Measurements from ENCODE around the gene ADPGK.

Gene ADPGK

GRCh38 chr15:72824781-72825180 lies 41.2 kb upstream of the ADPGK start:
- Histone ChIP-seq H2AFZ (ENCODE audit: low read depth, low read length) (no peak overlapping the region), H4K8ac (ENCODE audit: low read length) (no peak overlapping the region), H3K4me1 (ENCODE audit: control insufficient read depth, insufficient read depth, low read depth, low read length) (no peaks in the 10 kb centered on the region), H3K14ac (ENCODE audit: low read length in 2 of 2) (peak overlapping the region in 1 of 2 experiments; percentile 12), H3K9me3 (ENCODE audit: control insufficient read depth, low read length) (no peaks in the 10 kb centered on the region), H2AK5ac (ENCODE audit: low read length, severe bottlenecking) (no peak overlapping the region), H3K4ac (ENCODE audit: low read depth in 1 of 2, low read length in 2 of 2) (no peak overlapping the region), H2BK12ac (ENCODE audit: low read length in 2 of 2) (no peak overlapping the region), H4K91ac (ENCODE audit: low read length) (no peak overlapping the region), H3K4me2 (ENCODE audit: low read length, poor library complexity, severe bottlenecking) (no peak overlapping the region), H2BK5ac (ENCODE audit: low read depth, low read length, poor library complexity, severe bottlenecking) (no peak overlapping the region), H3K36me3 (ENCODE audit: control insufficient read depth in 1 of 2, insufficient read depth in 2 of 2, low read depth in 1 of 2, low read length in 2 of 2) (no peaks in the 10 kb centered on the region), H3K9ac (ENCODE audit: low read length) (no peak overlapping the region), H3K18ac (ENCODE audit: low read depth in 1 of 2, low read length in 2 of 2) (no peak overlapping the region), H2BK15ac (ENCODE audit: low read depth, poor library complexity, severe bottlenecking) (no peak overlapping the region), H3K27ac (ENCODE audit: low read length, poor library complexity, severe bottlenecking) (no peak overlapping the region), H3K27me3 (ENCODE audit: control insufficient read depth in 1 of 2, insufficient read depth in 1 of 2, low read length in 2 of 2) (peaks cover 5 to 65% of the 10 kb centered on the region in 2 experiments), H3K4me3 (ENCODE audit: insufficient read depth in 1 of 2, low read depth in 1 of 2, low read length in 2 of 2) (no peak overlapping the region), H3K23ac (ENCODE audit: low read length in 2 of 2) (no peak overlapping the region), H3K79me1 (replicated peaks; ENCODE audit: low read length, poor library complexity, severe bottlenecking) (no peaks in the 10 kb centered on the region), H2BK120ac (ENCODE audit: low read depth, low read length) (no peak overlapping the region)
- no peak for DNase-seq
- 91% methylated on average over 7 of the region's 7 CpGs for WGBS

GRCh38 chr15:72824112-72824511 lies 40.6 kb upstream of the ADPGK start:
- Histone ChIP-seq H3K9me3 (ENCODE audit: control insufficient read depth, low read length) (no peaks in the 10 kb centered on the region), H3K23ac (ENCODE audit: low read length in 2 of 2) (no peak overlapping the region), H2BK12ac (ENCODE audit: low read length in 2 of 2) (no peak overlapping the region), H3K27ac (ENCODE audit: low read length, poor library complexity, severe bottlenecking) (no peak overlapping the region), H2BK15ac (ENCODE audit: low read depth, poor library complexity, severe bottlenecking) (no peak overlapping the region), H2AFZ (ENCODE audit: low read depth, low read length) (no peak overlapping the region), H3K36me3 (ENCODE audit: control insufficient read depth in 1 of 2, insufficient read depth in 2 of 2, low read depth in 1 of 2, low read length in 2 of 2) (no peaks in the 10 kb centered on the region), H3K79me1 (replicated peaks; ENCODE audit: low read length, poor library complexity, severe bottlenecking) (no peaks in the 10 kb centered on the region), H2AK5ac (ENCODE audit: low read length, severe bottlenecking) (no peak overlapping the region), H3K4me2 (ENCODE audit: low read length, poor library complexity, severe bottlenecking) (no peak overlapping the region), H3K27me3 (ENCODE audit: control insufficient read depth in 1 of 2, insufficient read depth in 1 of 2, low read length in 2 of 2) (peaks cover 5 to 65% of the 10 kb centered on the region in 2 experiments), H3K18ac (ENCODE audit: low read depth in 1 of 2, low read length in 2 of 2) (no peak overlapping the region), H3K4me3 (ENCODE audit: insufficient read depth in 1 of 2, low read depth in 1 of 2, low read length in 2 of 2) (no peak overlapping the region), H2BK120ac (ENCODE audit: low read depth, low read length) (no peak overlapping the region), H3K4me1 (ENCODE audit: control insufficient read depth, insufficient read depth, low read depth, low read length) (no peaks in the 10 kb centered on the region), H3K9ac (ENCODE audit: low read length) (no peak overlapping the region), H2BK5ac (ENCODE audit: low read depth, low read length, poor library complexity, severe bottlenecking) (no peak overlapping the region), H4K8ac (ENCODE audit: low read length) (no peak overlapping the region), H3K4ac (ENCODE audit: low read depth in 1 of 2, low read length in 2 of 2) (no peak overlapping the region), H4K91ac (ENCODE audit: low read length) (no peak overlapping the region), H3K14ac (ENCODE audit: low read length in 2 of 2) (no peak overlapping the region)
- WGBS, result 74% methylated on average over 14 of the region's 14 CpGs
- DNase-seq, result no peak

DNA sequence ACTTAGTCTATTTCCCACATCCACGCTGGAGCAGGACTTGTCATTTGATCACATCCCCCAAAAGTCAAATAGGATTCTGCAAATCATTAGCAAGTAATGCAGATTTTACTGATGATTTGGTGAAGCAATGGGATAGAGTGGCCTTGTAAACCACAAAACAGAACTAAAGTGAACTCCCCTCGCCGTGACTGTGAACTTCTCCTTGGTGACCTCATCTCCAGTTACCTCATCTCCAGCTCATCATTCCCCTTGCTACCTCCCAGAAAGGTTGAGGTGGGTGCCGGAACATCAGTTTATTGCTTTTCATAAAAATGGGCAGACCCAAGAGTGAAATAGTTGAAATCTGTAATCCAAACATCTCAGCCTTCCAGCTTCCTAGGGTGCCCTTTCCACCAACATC lies 36.7 kb upstream of the ADPGK start:
- Histone ChIP-seq H2BK12ac (ENCODE audit: low read length in 2 of 2) (no peak overlapping the region), H3K9me3 (ENCODE audit: control insufficient read depth, low read length) (no peaks in the 10 kb centered on the region), H3K4ac (ENCODE audit: low read depth in 1 of 2, low read length in 2 of 2) (no peak overlapping the region), H2AK5ac (ENCODE audit: low read length, severe bottlenecking) (no peak overlapping the region), H2BK120ac (ENCODE audit: low read depth, low read length) (no peak overlapping the region), H3K18ac (ENCODE audit: low read depth in 1 of 2, low read length in 2 of 2) (no peak overlapping the region), H3K4me1 (ENCODE audit: control insufficient read depth, insufficient read depth, low read depth, low read length) (no peaks in the 10 kb centered on the region), H3K4me2 (ENCODE audit: low read length, poor library complexity, severe bottlenecking) (no peak overlapping the region), H3K36me3 (ENCODE audit: control insufficient read depth in 1 of 2, insufficient read depth in 2 of 2, low read depth in 1 of 2, low read length in 2 of 2) (no peaks in the 10 kb centered on the region), H2BK15ac (ENCODE audit: low read depth, poor library complexity, severe bottlenecking) (no peak overlapping the region), H2AFZ (ENCODE audit: low read depth, low read length) (no peak overlapping the region), H3K79me1 (replicated peaks; ENCODE audit: low read length, poor library complexity, severe bottlenecking) (no peaks in the 10 kb centered on the region), H3K9ac (ENCODE audit: low read length) (no peak overlapping the region), H3K14ac (ENCODE audit: low read length in 2 of 2) (no peak overlapping the region), H2BK5ac (ENCODE audit: low read depth, low read length, poor library complexity, severe bottlenecking) (no peak overlapping the region), H4K8ac (ENCODE audit: low read length) (no peak overlapping the region), H3K27ac (ENCODE audit: low read length, poor library complexity, severe bottlenecking) (no peak overlapping the region), H3K4me3 (ENCODE audit: insufficient read depth in 1 of 2, low read depth in 1 of 2, low read length in 2 of 2) (no peak overlapping the region), H4K91ac (ENCODE audit: low read length) (no peak overlapping the region), H3K23ac (ENCODE audit: low read length in 2 of 2) (no peak overlapping the region), H3K27me3 (ENCODE audit: control insufficient read depth in 1 of 2, insufficient read depth in 1 of 2, low read length in 2 of 2) (peaks cover 8 to 78% of the 10 kb centered on the region in 2 experiments)
- DNase-seq, result no peak
- WGBS, result 61% methylated on average over 2 of the region's 4 CpGs

DNA sequence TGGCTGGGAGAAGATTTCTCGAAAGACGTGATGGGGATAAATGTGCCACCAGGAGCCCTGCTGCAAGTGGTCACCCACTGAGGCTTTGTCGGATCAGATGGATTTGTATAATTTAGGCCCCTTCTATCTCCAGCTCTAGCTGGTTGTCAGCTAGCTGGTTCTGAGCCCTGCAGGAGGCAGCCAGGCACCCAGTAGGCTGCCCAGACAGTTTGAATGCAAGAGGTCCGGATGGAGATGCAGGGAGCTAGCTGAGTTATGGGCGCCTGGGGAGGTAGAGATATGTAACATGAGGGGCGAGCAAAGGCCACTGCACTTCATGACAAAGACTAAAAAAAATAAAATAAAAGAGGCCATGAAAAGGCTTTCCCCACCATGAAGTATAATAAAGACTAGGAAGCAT lies 35.1 kb upstream of the ADPGK start:
- Histone ChIP-seq H3K27ac (ENCODE audit: low read length, poor library complexity, severe bottlenecking) (no peak overlapping the region), H2BK12ac (ENCODE audit: low read length in 2 of 2) (no peak overlapping the region), H3K9ac (ENCODE audit: low read length) (no peak overlapping the region), H3K36me3 (ENCODE audit: control insufficient read depth in 1 of 2, insufficient read depth in 2 of 2, low read depth in 1 of 2, low read length in 2 of 2) (no peaks in the 10 kb centered on the region), H2AK5ac (ENCODE audit: low read length, severe bottlenecking) (no peak overlapping the region), H4K91ac (ENCODE audit: low read length) (no peak overlapping the region), H3K4ac (ENCODE audit: low read depth in 1 of 2, low read length in 2 of 2) (no peak overlapping the region), H2BK15ac (ENCODE audit: low read depth, poor library complexity, severe bottlenecking) (no peak overlapping the region), H3K4me3 (ENCODE audit: insufficient read depth in 1 of 2, low read depth in 1 of 2, low read length in 2 of 2) (no peak overlapping the region), H3K23ac (ENCODE audit: low read length in 2 of 2) (no peak overlapping the region), H3K79me1 (replicated peaks; ENCODE audit: low read length, poor library complexity, severe bottlenecking) (no peaks in the 10 kb centered on the region), H2BK120ac (ENCODE audit: low read depth, low read length) (no peak overlapping the region), H3K27me3 (ENCODE audit: control insufficient read depth in 1 of 2, insufficient read depth in 1 of 2, low read length in 2 of 2) (peaks cover 8 to 74% of the 10 kb centered on the region in 2 experiments), H3K14ac (ENCODE audit: low read length in 2 of 2) (no peak overlapping the region), H3K4me1 (ENCODE audit: control insufficient read depth, insufficient read depth, low read depth, low read length) (no peaks in the 10 kb centered on the region), H2AFZ (ENCODE audit: low read depth, low read length) (no peak overlapping the region), H3K18ac (ENCODE audit: low read depth in 1 of 2, low read length in 2 of 2) (no peak overlapping the region), H2BK5ac (ENCODE audit: low read depth, low read length, poor library complexity, severe bottlenecking) (no peak overlapping the region), H3K4me2 (ENCODE audit: low read length, poor library complexity, severe bottlenecking) (no peak overlapping the region), H3K9me3 (ENCODE audit: control insufficient read depth, low read length) (no peaks in the 10 kb centered on the region), H4K8ac (ENCODE audit: low read length) (no peak overlapping the region)
- WGBS, result 89% methylated on average over 3 of the region's 6 CpGs
- DNase-seq, result no peak
